Mesodermal cell (in vitro differentiated cells): ENCODE measurements around the gene REXO1.
A peak's percentile ranks its signal among the peaks of the same experiment; 100 is the strongest.

Experiments used
- H3K27ac ChIP-seq: 2 replicates; pipeline ENCODE4 v1.7.0; 2013; ENCODE audit warnings: mild to moderate bottlenecking, low read depth, low read length, moderate library complexity; ENCODE audit not compliant: severe bottlenecking
- H3K36me3 ChIP-seq: 2 replicates; pipeline ENCODE4 v1.7.1; 2013; ENCODE audit warnings: mild to moderate bottlenecking, low read length, moderate library complexity; ENCODE audit not compliant: control insufficient read depth, insufficient read depth
- H3K4me1 ChIP-seq: one replicate; pipeline ENCODE4 v1.7.1; 2013; ENCODE audit warnings: mild to moderate bottlenecking, low read length; ENCODE audit not compliant: insufficient read depth, control insufficient read depth, poor library complexity, severe bottlenecking
- H3K4me3 ChIP-seq: 2 replicates; pipeline ENCODE4 v1.7.0; 2013; ENCODE audit warnings: low read length, control low read depth, mild to moderate bottlenecking; ENCODE audit not compliant: insufficient read depth, poor library complexity, severe bottlenecking; ENCODE audit errors: extremely low read depth
- H3K9me3 ChIP-seq: 2 replicates; pipeline ENCODE4 v1.7.1; 2013; ENCODE audit warnings: mild to moderate bottlenecking, low read length, moderate library complexity; ENCODE audit not compliant: control insufficient read depth
- WGBS, 2 experiments: methylation state at CpG; one replicate each; pipeline ENCODE4 v1.1.5; 2013; ENCODE audit warnings: missing lambda C conversion rate in 2 of 2; ENCODE audit not compliant: insufficient coverage in 2 of 2; 5-methylcytosine and 5-hydroxymethylcytosine counted together

REXO1 gene

GRCh38 chr19:1837625-1838105, 10.6 kb downstream of the REXO1 start:
- WGBS, 2 experiments = 39 to 59% methylated on average over 17 to 19 of the region's 23 CpGs

GRCh38 chr19:1837222-1837565, 11.1 kb downstream of the REXO1 start:
- WGBS, 2 experiments = 81 to 87% methylated on average over 9 of the region's 11 CpGs
- Histone ChIP-seq H3K9me3 (no peaks in the 10 kb centered on the region), H3K36me3 (peaks cover 22% of the 10 kb centered on the region), H3K27ac (no peak overlapping the region), H3K4me1 (peaks cover 18% of the 10 kb centered on the region), H3K4me3 (no peak overlapping the region)

More at GRCh38 chr19:1837625-1838105, 10.6 kb downstream of the REXO1 start:
- Histone ChIP-seq H3K36me3 (peaks cover 22% of the 10 kb centered on the region), H3K27ac (peak overlapping the region; percentile 36), H3K4me1 (peaks cover 22% of the 10 kb centered on the region), H3K9me3 (no peaks in the 10 kb centered on the region), H3K4me3 (no peak overlapping the region)

- WGBS, 2 experiments = 93 to 96% methylated on average over 26 to 29 of the region's 31 CpGs
Observed at GRCh38 chr19:1836458-1837221, 11.6 kb downstream of the REXO1 start.

DNA sequence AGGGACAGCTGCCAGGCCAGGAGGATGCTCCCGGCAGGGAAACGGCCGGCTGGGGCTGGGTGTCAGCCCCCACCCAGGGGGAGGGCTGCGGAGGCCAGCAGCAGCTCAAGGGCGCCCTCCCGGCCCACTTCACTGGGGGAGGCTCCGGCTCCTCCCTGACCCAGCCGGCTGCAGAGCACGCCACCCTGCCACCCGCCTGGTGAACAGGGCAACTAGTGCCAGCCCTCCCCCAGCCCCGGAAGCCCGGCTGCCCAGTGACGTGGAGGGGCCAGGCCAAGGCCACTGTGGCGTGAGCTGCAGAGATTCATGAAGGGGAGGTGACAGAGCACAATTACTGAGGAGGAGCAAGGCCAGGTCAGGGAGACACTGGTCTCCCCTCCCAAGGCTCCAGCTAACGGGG, 14.7 kb downstream of the REXO1 start:
- WGBS, 2 experiments = 88 to 93% methylated on average over 15 of the region's 15 CpGs

More at GRCh38 chr19:1836458-1837221, 11.6 kb downstream of the REXO1 start:
- H3K9me3 ChIP-seq = no peaks in the 10 kb centered on the region
- H3K27ac ChIP-seq = no peak overlapping the region
- no peak overlapping the region for H3K4me3 ChIP-seq
- H3K4me1 ChIP-seq = peaks cover 18% of the 10 kb centered on the region
- H3K36me3 ChIP-seq = peaks cover 22% of the 10 kb centered on the region

DNA sequence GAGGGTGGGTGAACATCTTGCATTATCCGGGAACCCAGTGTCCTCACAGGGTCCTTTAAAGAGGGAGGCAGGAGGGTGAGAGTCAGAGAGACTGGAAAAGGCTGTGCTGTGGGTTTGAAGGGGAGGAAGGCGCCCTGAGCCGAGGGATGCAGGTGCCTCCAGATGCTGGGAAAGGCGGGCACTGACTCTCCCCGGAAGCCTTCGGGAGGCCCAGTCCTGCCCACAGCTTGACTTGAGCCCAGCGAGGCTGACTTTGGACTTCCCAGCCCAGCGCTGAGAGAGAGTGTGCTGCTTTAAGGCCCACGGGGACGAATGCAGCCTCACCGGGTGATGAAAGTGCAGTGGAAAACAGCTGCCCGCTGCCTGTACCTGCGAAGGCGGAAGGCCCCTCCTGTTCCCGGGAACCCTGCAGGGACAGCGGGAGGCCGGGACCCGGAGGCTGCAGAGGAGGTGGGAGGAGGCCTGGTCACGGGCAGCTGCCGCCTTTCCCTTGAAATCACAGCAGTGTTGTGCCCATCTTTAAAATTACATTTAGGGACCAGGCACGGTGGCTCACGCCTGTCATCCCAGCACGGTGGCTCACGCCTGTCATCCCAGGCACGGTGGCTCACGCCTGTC, 16.1 kb downstream of the REXO1 start:
- peaks cover 16% of the 10 kb centered on the region for H3K4me1 ChIP-seq
- 92 to 95% methylated on average over 23 to 26 of the region's 26 CpGs for WGBS, 2 experiments
- H3K4me3 ChIP-seq = no peak overlapping the region
- no peaks in the 10 kb centered on the region for H3K9me3 ChIP-seq
- no peak overlapping the region for H3K27ac ChIP-seq
- peaks cover 40% of the 10 kb centered on the region for H3K36me3 ChIP-seq

More for the DNA sequence above, 14.7 kb downstream of the REXO1 start:
- Histone ChIP-seq H3K4me1 (peaks cover 12% of the 10 kb centered on the region), H3K4me3 (no peak overlapping the region), H3K27ac (no peak overlapping the region), H3K36me3 (peaks cover 31% of the 10 kb centered on the region), H3K9me3 (no peaks in the 10 kb centered on the region)

GRCh38 chr19:1830978-1831377, 17.3 kb downstream of the REXO1 start:
- H3K4me3 ChIP-seq = no peak overlapping the region
- 98% methylated on average over 11 of the region's 11 CpGs for WGBS, 2 experiments
- peaks cover 42% of the 10 kb centered on the region for H3K36me3 ChIP-seq
- peaks cover 18% of the 10 kb centered on the region for H3K4me1 ChIP-seq
- H3K27ac ChIP-seq = no peak overlapping the region
- H3K9me3 ChIP-seq = no peaks in the 10 kb centered on the region

DNA sequence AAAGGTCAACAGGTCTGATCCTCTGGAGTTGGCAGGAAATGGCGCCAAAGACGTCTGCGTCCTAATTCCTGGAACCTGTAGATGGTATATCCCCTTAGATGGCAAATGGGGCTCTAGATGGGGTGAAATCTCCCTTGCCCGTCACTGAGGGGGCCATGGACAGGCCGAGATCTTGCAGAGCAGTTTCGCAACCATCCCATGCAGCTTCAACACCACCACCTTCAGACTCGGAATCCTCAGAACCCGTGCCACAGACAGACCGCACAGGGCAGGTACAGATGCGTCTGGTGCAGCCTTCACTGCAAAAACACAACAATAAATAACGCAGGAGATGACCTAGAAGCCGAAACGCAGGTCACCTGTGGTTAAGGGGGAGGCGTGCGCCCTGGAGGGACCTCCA, 17.7 kb downstream of the REXO1 start:
- peaks cover 22% of the 10 kb centered on the region for H3K4me1 ChIP-seq
- 94 to 97% methylated on average over 8 to 12 of the region's 15 CpGs for WGBS, 2 experiments
- no peak overlapping the region for H3K4me3 ChIP-seq
- peaks cover 41% of the 10 kb centered on the region for H3K36me3 ChIP-seq
- H3K27ac ChIP-seq = no peak overlapping the region
- no peaks in the 10 kb centered on the region for H3K9me3 ChIP-seq

DNA sequence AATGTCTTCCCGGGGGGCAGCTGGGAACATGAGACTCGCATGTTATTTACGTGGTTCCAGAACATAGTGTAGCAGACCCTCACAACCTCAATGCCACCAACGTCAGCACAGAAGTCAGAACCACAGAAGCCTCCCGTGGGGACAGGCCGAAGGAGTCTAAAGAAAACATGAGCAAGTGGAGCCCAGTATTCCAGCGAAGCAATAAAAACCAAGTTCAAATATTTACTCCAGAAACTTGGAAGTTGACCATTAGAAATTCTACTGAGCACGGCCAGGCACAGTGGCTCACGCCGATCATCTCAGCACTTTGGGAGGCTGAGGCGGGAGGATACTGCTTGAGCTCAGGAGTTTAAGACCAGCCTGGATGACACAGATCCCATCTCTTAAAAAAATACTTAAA, 18.3 kb downstream of the REXO1 start:
- 89 to 98% methylated on average over 8 to 11 of the region's 11 CpGs for WGBS, 2 experiments
- Histone ChIP-seq H3K27ac (no peak overlapping the region), H3K36me3 (peaks cover 46% of the 10 kb centered on the region), H3K4me3 (no peak overlapping the region), H3K9me3 (no peaks in the 10 kb centered on the region), H3K4me1 (peaks cover 22% of the 10 kb centered on the region)

DNA sequence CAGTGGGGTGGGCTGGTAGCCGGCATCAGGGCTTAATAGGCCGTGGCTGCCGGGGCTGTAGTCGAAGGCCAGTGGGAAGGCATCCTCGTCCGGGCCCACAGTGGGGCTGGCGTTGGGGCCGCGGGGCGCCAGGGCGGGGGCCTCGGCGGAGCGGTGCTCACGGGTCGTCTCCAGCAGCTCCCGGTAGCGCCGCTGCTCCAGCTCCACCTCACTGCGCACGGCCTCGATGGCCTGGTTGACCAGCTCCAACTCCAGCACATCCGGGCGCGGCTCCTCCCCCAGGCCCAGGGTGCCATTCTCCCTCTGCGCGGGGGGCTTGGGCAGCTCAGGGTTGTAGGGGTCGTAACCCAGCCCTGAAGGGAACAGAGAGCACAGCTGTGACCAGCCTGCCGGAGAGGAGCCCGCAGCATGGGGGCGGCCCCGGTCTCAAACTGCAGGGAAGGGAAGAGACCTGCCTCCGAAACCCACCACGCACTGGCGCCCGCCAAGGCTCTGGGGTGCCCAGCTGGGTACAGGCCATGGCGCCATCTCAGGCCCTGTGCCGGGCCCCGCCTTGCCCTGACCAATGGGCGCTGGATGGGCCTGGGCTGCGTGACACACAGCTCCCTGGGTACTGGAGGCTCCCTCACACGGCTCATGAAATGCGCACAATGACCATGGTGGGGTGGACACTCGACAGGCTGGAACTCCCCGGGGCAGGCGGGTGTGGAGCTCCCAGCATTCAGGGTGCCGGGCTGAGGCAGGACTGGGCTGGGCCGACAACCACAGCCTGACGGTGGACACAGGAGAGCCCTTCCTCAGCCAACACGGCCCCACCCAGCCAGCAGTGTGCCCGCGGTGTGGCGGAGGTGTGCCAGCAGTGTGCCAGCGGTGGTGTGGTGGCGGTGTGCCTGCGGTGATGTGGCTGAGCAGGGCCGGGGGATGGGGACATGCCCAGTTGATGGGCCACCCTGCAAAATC, 19.7 kb downstream of the REXO1 start:
- Histone ChIP-seq H3K4me3 (no peak overlapping the region), H3K4me1 (peaks cover 22% of the 10 kb centered on the region), H3K27ac (no peak overlapping the region), H3K36me3 (peaks cover 54% of the 10 kb centered on the region), H3K9me3 (no peaks in the 10 kb centered on the region)
- WGBS, 2 experiments = 96 to 97% methylated on average over 50 to 57 of the region's 57 CpGs

GRCh38 chr19:1827566-1828278, 20.6 kb downstream of the REXO1 start:
- Histone ChIP-seq H3K27ac (peak overlapping the region; percentile 43), H3K36me3 (peaks cover 55% of the 10 kb centered on the region), H3K4me3 (no peak overlapping the region), H3K4me1 (peaks cover 22% of the 10 kb centered on the region), H3K9me3 (no peaks in the 10 kb centered on the region)
- WGBS, 2 experiments = 94% methylated on average over 37 to 38 of the region's 41 CpGs
